ENCODE results near the gene SPATA31A6.
"Not testable (repeated sequence)": the region's sequence is repeated elsewhere in the genome, so short reads cannot be mapped to it uniquely, and the experiment has no call there.

SPATA31A6 gene

DNA sequence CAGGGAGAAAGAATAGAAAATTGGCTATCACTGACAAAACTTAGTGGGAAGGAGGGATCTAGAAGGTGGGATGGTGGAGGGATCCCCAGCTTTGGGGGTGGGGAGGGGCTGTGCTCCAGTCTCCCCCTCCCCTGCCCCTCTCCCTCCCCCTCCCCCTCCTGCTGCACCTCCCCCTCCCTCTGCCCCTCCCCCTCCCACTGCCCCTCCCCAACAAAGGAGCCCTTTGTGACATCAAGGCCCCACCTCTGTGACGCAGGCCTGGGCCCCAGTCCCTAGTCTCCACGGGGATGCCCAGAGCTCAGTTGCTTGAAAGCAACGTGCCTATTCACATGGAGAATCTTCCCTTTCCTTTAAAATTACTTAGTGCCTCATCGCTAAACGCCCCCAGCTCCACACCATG is at the start of gene SPATA31A6:
Gene SPATA31A6, plus strand, starts transcription at position 301 of the 400 bp plus-strand sequence. Its CDS starts 29 bp downstream, at position 330.
- in situ Hi-C loops (cut with MboI; ENCODE audit: low sequenced_read_pairs) = not testable (repeated sequence)

DNA sequence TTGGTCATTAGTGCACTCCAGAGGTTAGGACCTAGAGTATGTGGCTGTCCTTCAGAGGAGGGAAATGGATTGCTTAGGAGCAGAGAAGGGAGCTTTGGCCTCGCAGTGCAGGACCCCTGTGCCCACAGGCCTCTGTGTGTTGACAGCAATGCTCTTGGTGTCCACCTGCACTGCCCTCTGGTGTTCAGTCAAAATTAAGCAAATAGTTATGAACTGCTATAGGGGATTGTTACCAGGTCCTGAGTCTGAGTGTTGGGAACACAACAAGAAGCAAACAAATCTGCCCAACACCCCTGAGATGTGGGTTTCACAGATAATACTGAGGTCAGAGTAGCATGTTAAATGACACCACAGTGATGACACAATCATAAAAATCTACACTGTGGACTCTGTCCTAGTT is 23.2 kb upstream of the SPATA31A6 start:
- in situ Hi-C loops (cut with MboI; ENCODE audit: low sequenced_read_pairs) = not testable (repeated sequence)

DNA sequence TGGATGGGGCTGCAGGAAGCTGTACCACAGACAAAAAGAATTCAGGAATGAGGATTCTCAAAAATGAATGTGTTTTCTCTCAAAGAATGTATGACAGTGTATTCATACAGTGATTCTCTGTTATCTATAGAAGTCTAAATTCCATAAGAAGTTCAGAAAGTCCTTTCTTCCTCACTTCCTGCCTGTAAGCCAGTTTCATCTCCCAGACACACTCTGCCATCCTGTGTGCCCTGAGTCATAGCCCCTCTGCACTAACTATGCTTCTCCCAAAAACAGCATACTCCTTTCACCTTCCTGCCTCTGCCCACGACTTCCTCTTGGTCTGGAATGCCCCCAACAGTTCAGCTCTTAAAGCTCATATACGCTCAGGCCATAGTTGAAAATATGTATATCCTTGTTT is 36.4 kb downstream of the SPATA31A6 start:
- in situ Hi-C loops (cut with MboI; ENCODE audit: low sequenced_read_pairs) = not testable (repeated sequence)

DNA sequence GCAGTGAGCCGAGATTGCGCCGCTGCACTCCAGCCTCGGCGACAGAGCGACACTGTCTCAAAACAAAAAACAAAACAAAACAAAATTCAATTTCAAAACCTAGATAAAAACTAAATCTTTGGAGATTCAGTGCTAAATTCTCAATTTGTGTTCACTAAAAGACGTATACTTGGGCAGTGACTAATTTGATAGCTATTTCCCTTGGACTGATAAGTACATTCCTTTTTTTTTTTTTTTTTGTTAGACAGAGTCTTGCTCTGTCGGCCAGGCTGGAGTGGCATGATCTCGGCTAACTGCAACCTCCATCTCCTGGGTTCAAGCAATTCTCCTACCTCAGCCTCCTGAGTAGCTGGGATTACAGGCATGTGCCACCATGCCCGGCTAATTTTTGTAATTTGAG is 39.8 kb downstream of the SPATA31A6 start:
- in situ Hi-C loops (cut with MboI; ENCODE audit: low sequenced_read_pairs) = not testable (repeated sequence)

DNA sequence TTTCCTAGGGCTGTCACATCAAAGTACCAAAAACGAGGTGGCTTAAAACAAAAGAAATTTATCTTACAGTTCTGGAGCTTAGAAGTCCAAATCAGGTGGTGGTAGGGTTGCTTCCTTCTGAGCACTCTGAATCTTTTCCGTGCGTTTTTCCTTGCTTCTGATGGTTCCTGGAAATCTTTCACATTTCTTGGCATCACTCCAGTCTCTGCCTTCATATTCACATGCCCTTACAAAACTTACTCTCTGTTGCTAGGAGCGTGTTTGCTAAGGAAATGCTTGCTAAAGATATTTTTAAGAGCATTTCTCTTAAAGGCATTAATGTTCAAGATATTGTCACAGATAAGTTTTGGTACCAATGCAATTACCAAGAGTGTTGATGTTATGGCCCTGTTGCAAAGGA is 49.6 kb downstream of the SPATA31A6 start:
- in situ Hi-C loops (cut with MboI; ENCODE audit: low sequenced_read_pairs) = not testable (repeated sequence)

DNA sequence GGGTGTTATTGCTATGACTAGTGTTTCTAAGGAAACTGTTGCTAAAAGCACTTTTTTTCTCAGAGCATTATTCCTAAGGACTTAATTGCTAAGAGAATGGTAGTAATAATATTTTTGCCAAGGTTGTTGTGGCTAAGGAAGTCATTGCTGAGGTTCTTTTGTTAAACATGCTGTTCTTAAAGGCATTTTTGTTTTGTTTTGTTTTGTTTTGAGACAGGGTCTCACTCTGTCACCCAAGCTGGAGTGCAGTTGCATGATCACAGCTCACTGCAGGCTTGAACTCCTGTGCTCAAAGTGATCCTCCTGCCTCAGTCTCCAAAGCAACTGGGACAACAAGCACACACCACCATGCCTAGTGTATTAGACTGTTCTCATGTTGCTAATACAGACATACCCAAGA is 51.2 kb downstream of the SPATA31A6 start:
- in situ Hi-C loops (cut with MboI; ENCODE audit: low sequenced_read_pairs) = not testable (repeated sequence)

DNA sequence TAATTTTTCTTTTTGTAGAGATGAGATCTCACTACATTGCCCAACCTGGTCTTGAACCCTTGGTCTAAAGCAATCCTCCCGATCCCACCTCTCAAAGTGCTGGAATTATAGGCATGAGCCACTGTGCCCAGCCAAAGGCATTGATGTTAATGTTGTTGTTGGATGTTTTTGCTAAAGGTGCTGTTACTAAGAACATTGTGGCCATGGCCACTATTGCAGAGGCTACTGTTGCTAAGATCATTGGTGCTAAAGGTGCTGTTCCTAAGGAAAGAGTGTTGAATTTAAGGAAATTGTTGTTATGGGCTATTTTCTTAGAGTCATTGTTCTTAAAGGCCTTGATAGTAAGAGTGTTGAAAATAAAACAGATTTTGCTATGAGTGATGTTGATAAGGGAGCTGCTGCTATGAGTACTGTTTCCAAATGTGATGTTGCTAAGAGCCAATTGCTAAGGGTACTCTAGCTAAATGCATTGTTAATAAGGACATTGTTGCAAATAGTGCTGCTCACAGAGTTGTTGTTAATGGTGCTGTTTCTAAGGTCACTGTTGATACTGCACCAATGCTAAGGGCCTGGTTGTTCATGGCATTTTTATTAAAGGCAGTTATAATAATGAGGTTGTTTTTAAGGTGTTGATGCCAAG is 52.0 kb downstream of the SPATA31A6 start:
- in situ Hi-C loops (cut with MboI; ENCODE audit: low sequenced_read_pairs) = not testable (repeated sequence)

DNA sequence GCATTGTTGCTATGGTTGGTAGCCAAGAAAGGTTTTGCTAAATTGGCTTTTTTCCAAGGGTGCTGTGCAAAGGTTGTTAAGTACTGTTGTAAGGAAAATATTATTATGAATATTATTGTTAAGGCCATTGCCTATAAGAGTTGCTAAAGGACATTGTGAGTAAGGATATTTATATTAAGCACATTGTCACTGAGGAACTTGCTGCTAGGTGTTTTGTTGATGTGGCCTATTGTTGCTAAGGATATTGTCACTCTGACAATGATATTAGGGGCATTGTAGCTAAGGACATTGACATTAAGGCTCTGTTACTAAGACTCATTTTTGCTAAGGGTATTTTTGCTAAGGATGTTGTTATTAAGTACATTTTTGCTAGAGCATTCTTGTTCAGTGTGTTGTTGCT is 52.6 kb downstream of the SPATA31A6 start:
- in situ Hi-C loops (cut with MboI; ENCODE audit: low sequenced_read_pairs) = not testable (repeated sequence)

DNA sequence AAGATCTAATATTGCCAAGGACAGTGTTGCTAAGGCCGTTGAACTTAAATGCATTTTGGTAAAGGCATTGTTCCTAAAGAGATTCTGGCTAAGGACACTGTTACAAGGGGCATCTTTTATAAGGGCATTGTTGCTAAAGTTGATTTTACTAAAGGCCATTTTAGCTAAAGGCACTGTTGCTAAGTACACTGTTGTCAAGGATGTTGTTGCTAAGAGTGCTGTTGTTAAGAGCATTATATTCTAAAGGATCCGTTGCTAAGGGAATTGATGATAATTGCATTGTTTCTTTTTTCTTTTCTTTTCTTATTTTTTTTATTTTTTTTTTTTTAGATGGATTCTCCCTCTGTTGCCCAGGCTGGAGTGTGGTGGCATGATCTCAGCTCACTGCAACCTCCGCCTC is 53.9 kb downstream of the SPATA31A6 start:
- in situ Hi-C loops (cut with MboI; ENCODE audit: low sequenced_read_pairs) = not testable (repeated sequence)

DNA sequence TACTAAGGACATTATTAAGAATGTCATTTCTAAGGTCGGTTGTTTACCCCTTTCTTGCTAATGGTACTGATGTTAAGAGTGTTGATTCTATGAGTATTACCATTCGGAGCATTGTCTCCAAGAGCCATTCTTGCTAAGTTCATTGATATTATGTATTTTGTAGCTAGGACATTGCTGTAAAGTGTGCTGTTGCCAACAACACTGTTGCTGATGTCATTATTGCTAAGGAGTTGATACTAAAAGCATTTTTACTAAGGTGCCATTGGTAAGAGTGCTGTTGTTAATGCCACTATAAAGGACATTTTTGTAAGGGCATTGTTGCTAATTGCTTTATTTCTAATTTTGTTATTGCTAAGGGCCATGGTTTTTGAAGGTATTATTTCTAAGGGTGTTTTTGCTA is 55.4 kb downstream of the SPATA31A6 start:
- in situ Hi-C loops (cut with MboI; ENCODE audit: low sequenced_read_pairs) = not testable (repeated sequence)
